NCI-H524 treated with DMSO at 0.1 percent for 48 hours (cell line): ENCODE results near the gene FNDC3A.
"Not testable (repeated sequence)": the region's sequence is repeated elsewhere in the genome, so short reads cannot be mapped to it uniquely, and the experiment has no call there.

ENCODE experiments used
- DNase-seq: peaks from one replicate; lab custom pipeline; 2025; lab: John Stamatoyannopoulos, UW

The FNDC3A gene

DNA sequence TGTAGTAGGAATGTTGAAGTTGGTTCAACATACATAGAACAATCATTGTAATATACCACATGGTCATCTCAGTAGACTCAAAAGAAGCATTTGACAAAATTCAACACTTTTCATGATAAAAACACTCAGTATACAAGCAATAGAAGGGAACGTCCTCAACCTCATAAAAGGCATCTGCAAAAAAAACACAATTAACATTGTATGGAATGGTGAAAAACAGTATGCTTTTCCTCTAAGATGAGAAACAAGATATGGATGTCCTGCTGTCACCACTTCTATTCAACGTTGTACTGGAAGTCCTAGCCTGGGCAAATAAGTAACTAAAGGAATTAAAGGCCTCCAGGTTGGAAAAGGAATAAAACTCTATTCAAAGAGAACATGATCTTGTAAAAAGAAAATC is 54.5 kb downstream of the FNDC3A start:
- no peak for DNase-seq

DNA sequence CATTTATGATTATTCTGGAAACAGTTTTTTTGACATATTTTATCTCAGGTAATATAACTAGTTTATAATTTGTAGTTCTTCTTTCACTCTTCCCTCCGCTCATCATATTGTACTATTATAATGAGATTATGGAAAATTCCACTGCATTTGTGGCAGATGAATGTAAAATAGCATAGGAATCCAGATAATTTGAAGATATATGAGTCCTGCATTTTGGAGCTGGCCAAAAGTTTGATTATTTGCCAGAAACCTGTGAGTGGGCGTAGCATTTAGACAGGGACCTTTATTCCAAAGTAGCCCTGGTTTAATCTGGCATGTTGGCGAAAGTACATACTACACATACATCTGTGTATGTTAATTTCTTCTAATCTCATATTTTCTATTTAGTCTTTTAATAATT is 65.2 kb downstream of the FNDC3A start:
- no peak for DNase-seq

GRCh38 chr13:49042476-49042875 is 66.8 kb downstream of the FNDC3A start:
- no peak for DNase-seq

- DNase-seq = no peak
These were observed 68.3 kb downstream of the FNDC3A start for GRCh38 chr13:49044008-49044407.

- DNase-seq = no peak
These were observed 69.1 kb downstream of the FNDC3A start for GRCh38 chr13:49044836-49045235.

- no peak for DNase-seq
These were observed 70.3 kb downstream of the FNDC3A start for GRCh38 chr13:49046002-49046401.

DNA sequence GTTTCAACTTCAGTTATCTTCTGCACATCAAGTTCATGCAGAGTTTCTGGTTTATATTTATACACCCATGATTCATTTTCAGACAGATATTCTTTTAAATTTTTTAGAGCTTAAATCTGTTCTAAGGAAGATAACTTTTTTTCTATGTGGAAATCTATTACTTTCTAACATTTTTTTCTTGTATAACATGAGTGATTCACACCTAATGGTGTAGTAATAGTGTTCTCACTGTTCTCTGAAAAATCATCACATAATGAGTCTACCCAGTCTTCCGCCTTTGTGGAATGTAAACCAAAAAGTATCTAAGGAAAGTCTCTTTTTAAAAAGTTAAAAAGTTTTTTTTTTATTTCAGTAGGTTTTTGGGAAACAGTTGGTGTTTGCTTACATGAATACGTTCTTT is 70.8 kb downstream of the FNDC3A start:
- DNase-seq = no peak

- no peak for DNase-seq
These were observed 77.1 kb downstream of the FNDC3A start for GRCh38 chr13:49052813-49053212.

GRCh38 chr13:49053215-49053614 is 77.5 kb downstream of the FNDC3A start:
- no peak for DNase-seq

DNA sequence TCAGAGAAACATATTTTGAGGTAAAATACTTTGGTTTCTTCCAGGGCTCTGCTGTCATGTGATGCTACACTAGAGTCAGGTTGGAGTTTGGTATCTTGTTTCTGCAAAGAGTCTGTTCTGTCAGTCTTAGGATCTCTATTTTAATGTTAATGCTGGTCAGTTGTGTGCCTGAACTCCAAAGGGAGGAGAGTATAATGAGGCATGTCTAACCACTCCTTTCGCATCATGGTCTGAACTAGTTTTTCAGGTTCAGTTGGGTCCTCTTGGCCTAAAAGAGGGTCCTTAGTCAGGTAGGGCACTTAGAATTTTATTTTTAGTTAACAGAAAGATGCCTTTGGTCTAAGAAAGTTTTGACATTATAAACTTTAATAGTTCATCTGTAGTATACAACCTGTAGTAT is 78.2 kb downstream of the FNDC3A start:
- DNase-seq = no peak

DNA sequence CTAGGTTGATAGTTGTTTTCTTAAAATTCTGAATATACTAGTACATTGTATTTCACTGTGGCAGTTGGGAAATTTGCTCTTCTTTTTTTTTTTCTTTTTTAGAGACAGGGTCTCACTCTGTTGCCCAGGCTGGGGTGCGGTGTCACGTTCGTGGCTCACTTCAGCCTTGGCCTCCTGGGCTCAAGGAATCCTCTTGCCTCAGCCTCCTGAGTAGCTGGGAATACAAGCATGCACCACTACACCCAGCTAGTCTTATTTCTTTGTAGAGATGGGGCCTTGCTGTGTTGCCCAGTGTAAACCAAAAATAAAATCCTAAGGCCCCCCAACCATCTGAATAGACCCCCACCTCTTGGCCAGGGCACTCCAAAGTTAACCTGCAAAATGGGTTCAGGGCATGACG is 79.3 kb downstream of the FNDC3A start:
- no peak for DNase-seq

DNA sequence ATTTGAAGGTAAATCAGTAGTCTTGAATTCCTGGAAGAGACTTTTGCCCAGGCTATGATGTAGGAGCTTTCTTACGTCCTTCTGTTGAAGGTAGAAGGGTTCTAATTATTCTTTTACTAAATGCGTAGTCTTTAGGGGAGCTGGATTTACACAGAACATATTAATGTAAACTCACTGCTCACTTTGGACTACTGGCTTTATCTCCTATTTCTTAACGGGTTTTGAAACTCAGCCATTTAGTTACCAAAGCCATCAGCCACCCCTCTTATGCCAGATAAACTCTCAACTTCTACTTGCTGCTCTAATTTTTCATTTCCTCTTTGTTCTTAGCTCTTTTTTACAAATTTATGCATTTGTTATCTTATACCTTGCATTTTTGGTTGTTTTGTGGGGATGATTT is 81.5 kb downstream of the FNDC3A start:
- DNase-seq = no peak

- DNase-seq = no peak
These were observed 83.0 kb downstream of the FNDC3A start for GRCh38 chr13:49058761-49059160.

DNA sequence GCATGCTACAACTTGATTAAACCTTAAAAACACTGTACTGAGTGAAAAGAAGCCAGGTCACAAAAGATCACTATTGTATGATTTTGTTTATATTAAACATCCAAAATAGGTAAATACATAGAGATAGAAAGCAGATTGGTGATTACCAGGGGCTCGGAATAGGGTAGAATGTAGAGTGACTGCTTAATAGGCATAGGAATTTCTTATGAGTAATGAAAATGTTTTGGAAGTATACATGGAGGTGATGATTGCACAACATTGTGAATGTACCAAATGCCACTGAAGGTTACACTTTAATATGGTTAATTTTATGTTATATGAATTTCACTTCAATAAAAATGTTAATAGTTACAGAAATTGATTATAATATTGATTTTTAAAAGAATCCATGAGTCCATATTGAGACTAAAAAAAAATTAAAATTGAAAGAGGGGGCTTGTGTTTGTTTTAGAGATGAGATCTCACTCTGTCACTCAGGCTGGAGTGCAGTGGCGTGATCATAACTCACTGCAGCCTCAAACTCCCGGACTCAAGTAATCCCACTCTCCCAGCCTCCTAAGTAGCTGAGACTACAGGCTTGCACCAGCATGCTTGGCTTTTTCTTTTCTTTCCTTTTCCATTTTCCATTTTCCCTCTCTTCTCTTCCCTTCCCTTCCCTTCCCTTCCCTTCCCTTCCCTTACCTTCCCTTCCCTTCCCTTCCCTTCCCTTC is 85.1 kb downstream of the FNDC3A start:
- DNase-seq = no peak

DNA sequence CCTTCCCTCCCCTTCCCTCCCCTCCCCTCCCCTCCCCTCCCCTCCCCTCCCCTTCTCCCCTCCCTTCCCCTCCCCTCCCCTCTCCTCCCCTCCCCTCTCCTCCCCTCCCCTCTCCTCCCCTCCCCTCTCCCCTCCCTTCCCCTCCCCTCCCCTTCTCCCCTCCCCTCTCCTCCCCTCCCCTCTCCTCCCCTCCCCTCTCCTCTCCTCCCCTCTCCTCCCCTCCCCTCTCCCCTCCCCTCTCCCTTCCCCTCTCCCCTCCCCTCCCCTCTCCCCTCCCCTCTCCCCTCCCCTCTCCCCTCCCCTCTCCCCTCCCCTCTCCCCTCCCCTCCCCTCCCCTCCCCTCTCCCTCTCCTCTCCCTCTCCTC is 85.7 kb downstream of the FNDC3A start:
- not testable (repeated sequence) for DNase-seq

GRCh38 chr13:49062297-49062896 is 86.7 kb downstream of the FNDC3A start:
- DNase-seq = no peak

DNA sequence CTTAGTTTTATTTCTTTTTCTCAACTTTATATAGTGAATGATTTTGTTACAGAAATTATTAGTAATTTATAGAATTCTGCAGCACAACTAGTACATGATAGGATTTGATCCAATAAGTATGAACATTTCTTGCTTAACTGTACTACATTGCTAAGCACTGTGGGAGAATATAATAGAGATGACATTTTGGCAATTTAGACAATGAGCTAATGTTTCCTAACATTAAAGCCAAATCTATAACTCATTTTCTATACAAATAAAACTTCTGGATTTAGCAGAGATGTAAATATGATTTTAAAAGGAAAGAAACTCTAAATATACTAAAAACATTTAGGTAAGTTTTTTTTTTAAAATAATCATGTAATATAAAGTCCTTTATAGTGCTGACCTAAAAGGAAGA is 87.3 kb downstream of the FNDC3A start:
- no peak for DNase-seq

DNA sequence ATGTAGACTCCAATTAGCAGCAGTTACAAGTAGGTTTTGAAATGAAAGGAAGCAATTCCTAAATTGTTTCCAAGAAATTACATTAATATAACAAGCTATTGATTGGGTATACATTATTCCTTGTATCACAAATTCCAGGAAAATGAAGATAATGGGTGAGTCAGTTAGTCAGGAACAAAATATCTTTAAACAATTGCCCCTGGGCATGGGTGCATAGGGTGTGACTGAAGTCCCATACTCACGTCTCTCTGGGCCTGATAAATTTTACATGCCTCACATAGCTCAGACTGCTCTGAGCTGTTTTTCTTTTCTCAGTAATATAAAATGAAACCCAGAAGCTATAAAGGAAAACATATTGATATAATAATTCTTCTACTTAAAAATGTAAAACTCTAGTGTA is 87.8 kb downstream of the FNDC3A start:
- DNase-seq = no peak

- DNase-seq = no peak
These were observed 88.8 kb downstream of the FNDC3A start for GRCh38 chr13:49064476-49064875.

GRCh38 chr13:49066856-49067255 is 91.1 kb downstream of the FNDC3A start:
- DNase-seq = no peak

- DNase-seq = not testable (repeated sequence)
These were observed 92.8 kb downstream of the FNDC3A start for GRCh38 chr13:49068498-49068897.

- not testable (repeated sequence) for DNase-seq
These were observed 94.3 kb downstream of the FNDC3A start for GRCh38 chr13:49070021-49070420.

- DNase-seq = no peak
These were observed 95.7 kb downstream of the FNDC3A start for GRCh38 chr13:49071341-49071937.
